Activated CD8-positive, alpha-beta memory T cell treated with anti-CD3 and anti-CD28 coated beads for 24 hours (primary cell): ENCODE results near the gene OPA1.

Source experiments
- DNase-seq: peaks from one replicate; pipeline ENCODE4 v3.0.0-alpha.2; 2020

OPA1 gene

GRCh38 chr3:193656878-193657282 lies 63.9 kb downstream of the OPA1 start:
- DNase-seq = no peak

GRCh38 chr3:193660171-193660570 lies 67.2 kb downstream of the OPA1 start:
- DNase-seq = no peak

GRCh38 chr3:193660698-193661411 lies 67.8 kb downstream of the OPA1 start:
- DNase-seq = no peak

- DNase-seq = no peak
Observed at GRCh38 chr3:193662757-193663322, 69.8 kb downstream of the OPA1 start.

- no peak for DNase-seq
Observed at GRCh38 chr3:193665370-193665989, 72.5 kb downstream of the OPA1 start.

GRCh38 chr3:193673845-193674244 lies 80.8 kb downstream of the OPA1 start:
- DNase-seq = no peak

- no peak for DNase-seq
Observed at GRCh38 chr3:193674714-193675113, 81.7 kb downstream of the OPA1 start.

- no peak for DNase-seq
Observed at GRCh38 chr3:193677734-193678133, 84.7 kb downstream of the OPA1 start.

GRCh38 chr3:193680220-193680619 lies 87.2 kb downstream of the OPA1 start:
- DNase-seq = no peak

GRCh38 chr3:193681631-193682030 lies 88.6 kb downstream of the OPA1 start:
- no peak for DNase-seq

- DNase-seq = no peak
Observed at GRCh38 chr3:193686665-193687483, 93.9 kb downstream of the OPA1 start.

GRCh38 chr3:193688834-193689714 lies 96.1 kb downstream of the OPA1 start:
- no peak for DNase-seq

- DNase-seq = no peak
Observed at GRCh38 chr3:193693774-193694173, 100.8 kb downstream of the OPA1 start.

GRCh38 chr3:193701953-193702635 lies 109.1 kb downstream of the OPA1 start:
- DNase-seq = no peak

- DNase-seq = no peak
Observed at GRCh38 chr3:193702967-193703366, 110.0 kb downstream of the OPA1 start.

- DNase-seq = no peak
Observed at GRCh38 chr3:193704431-193704830, 111.4 kb downstream of the OPA1 start.

- no peak for DNase-seq
Observed at GRCh38 chr3:193708270-193708669, 115.3 kb downstream of the OPA1 start.

GRCh38 chr3:193710286-193711165 lies 117.5 kb downstream of the OPA1 start:
- DNase-seq = no peak

GRCh38 chr3:193711166-193711485 lies 118.1 kb downstream of the OPA1 start:
- DNase-seq = no peak

- DNase-seq = no peak
Observed at GRCh38 chr3:193711523-193711963, 118.5 kb downstream of the OPA1 start.
